PC-9 (cell line): ENCODE measurements around the gene EAF1. TPM values are rescaled to one million over a fixed set of nuclear protein-coding genes. Genes with fewer than 3 reads are reported as not detected.
"Not testable (repeated sequence)": the region's sequence is repeated elsewhere in the genome, so short reads cannot be mapped to it uniquely, and the experiment has no call there.

Experiments used
- BruUV-seq: library from RNA; stranded (reverse); fragments of 400-500 nt; replicated peaks from 2 replicates; lab custom pipeline; 2021; lab: Mats Ljungman, UMichigan
- CTCF ChIA-PET: fragments of 300-600 bp; sonication (Branson Sonifier 250); formaldehyde crosslinking; loops from one replicate; lab custom pipeline; 2022; ENCODE audit warnings: antibody characterized with exemption; lab: Charles Lee
- POLR2A ChIA-PET: fragments of 300-600 bp; sonication (Branson Sonifier 250); formaldehyde crosslinking; loops from one replicate; lab custom pipeline; 2022; ENCODE audit warnings: antibody characterized with exemption; ENCODE audit not compliant: unreplicated experiment; lab: Charles Lee
- DNase-seq, 2 experiments: peaks; one replicate each; pipeline versions ENCODE4 v3.0.0 to v3.0.0-alpha.2; 2015 to 2022; ENCODE audit warnings: mixed read lengths in 1 of 2
- H2AFZ ChIP-seq: fragments of 200-600 bp; sonication (generic); 2 replicates; pipeline ENCODE4 v1.8.1; 2017; ENCODE audit warnings: antibody characterized with exemption
- H3F3A ChIP-seq: fragments of 200-600 bp; sonication (generic); 2 replicates; pipeline ENCODE4 v1.8.1; 2017; ENCODE audit warnings: antibody characterized with exemption, mild to moderate bottlenecking, low read depth; ENCODE audit not compliant: insufficient read depth
- H3K27ac ChIP-seq: fragments of 200-600 bp; sonication (generic); 2 replicates; pipeline ENCODE4 v1.6.1; 2016; ENCODE audit warnings: mixed run types
- H3K27me3 ChIP-seq: fragments of 200-600 bp; sonication (generic); 2 replicates; pipeline ENCODE4 v1.6.1; 2016; ENCODE audit warnings: low read depth, mixed run types; ENCODE audit not compliant: insufficient read depth
- H3K36me3 ChIP-seq: fragments of 200-600 bp; sonication (generic); 2 replicates; pipeline ENCODE4 v1.6.1; 2016; ENCODE audit warnings: low read depth, mixed run types
- H3K4me1 ChIP-seq: fragments of 200-600 bp; sonication (generic); replicated peaks from 2 replicates; pipeline ENCODE4 v1.6.1; 2016; ENCODE audit warnings: mixed run types; ENCODE audit not compliant: insufficient read depth
- H3K4me2 ChIP-seq: fragments of 200-600 bp; sonication (generic); 2 replicates; pipeline ENCODE4 v1.6.1; 2017; ENCODE audit warnings: mixed run types
- H3K4me3 ChIP-seq: fragments of 200-600 bp; sonication (generic); 2 replicates; pipeline ENCODE4 v1.6.1; 2016; ENCODE audit warnings: mixed run types
- H3K79me2 ChIP-seq: fragments of 200-600 bp; sonication (generic); 2 replicates; pipeline ENCODE4 v1.6.1; 2017; ENCODE audit warnings: low read depth, mixed run types
- H3K9me2 ChIP-seq: fragments of 200-600 bp; sonication (generic); 2 replicates; pipeline ENCODE4 v1.8.1; 2017; ENCODE audit warnings: mild to moderate bottlenecking; ENCODE audit not compliant: insufficient read depth
- H3K9me3 ChIP-seq: fragments of 200-600 bp; sonication (generic); 2 replicates; pipeline ENCODE4 v1.8.1; 2016; ENCODE audit warnings: low read depth; ENCODE audit not compliant: insufficient read depth
- H4K20me1 ChIP-seq: fragments of 200-600 bp; sonication (generic); 2 replicates; pipeline ENCODE4 v1.8.1; 2017; ENCODE audit not compliant: insufficient read depth
- EZH2 ChIP-seq: fragments of 200-600 bp; sonication (generic); IDR thresholded peaks from 2 replicates; pipeline ENCODE4 v1.8.0; 2017; ENCODE audit warnings: antibody characterized with exemption, low read depth
- intact Hi-C: fragments of 100-400 bp; cut with micrococcal nuclease; formaldehyde crosslinking; loops from one replicate; pipeline ENCODE4 v1.10.0; 2022; ENCODE audit not compliant: unreplicated experiment
- total RNA-seq: library from RNA; stranded (reverse); gene quantifications from 2 replicates; pipeline ENCODE4 v1.2.3, GENCODE V29; 2021
- TF ChIP-seq, protein P1 (sequence below): fragments of 200-600 bp; sonication (generic); conservative IDR thresholded peaks from 2 replicates; pipeline ENCODE4 v1.6.1; 2017; ENCODE audit warnings: mixed run types, antibody characterized with exemption, mild to moderate bottlenecking, moderate library complexity

EAF1 gene
- total RNA-seq, 1 experiment from 2014 or later, result 16.4 TPM

DNA sequence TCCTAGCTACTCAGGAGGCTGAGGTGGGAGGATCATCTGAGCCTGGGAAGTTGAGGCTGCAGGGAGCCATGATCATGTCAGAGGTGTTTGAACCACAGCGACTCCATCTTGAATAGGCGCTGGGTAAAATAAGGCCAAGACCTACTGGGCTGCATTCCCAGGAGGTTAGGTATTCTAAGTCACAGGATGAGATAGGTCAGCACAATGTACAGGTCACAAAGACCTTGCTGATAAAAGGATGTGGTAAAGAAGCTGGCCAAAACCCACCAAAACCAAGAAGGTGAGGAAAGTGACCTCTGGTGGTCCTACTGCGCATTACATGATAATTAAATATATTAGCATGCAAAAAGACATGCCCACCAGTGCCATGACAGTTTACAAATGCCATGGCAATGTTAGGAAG, 28.7 kb upstream of the EAF1 start:
- H3K4me3 ChIP-seq, H3K9me2 ChIP-seq, DNase-seq, H3K79me2 ChIP-seq, intact Hi-C loops, H4K20me1 ChIP-seq, H3K9me3 ChIP-seq, POLR2A ChIA-PET, BruUV-seq, H2AFZ ChIP-seq, H3K4me1 ChIP-seq, H3K4me2 ChIP-seq, CTCF ChIA-PET, H3K36me3 ChIP-seq, H3K27me3 ChIP-seq, H3K27ac ChIP-seq, H3F3A ChIP-seq: not testable (repeated sequence)

DNA sequence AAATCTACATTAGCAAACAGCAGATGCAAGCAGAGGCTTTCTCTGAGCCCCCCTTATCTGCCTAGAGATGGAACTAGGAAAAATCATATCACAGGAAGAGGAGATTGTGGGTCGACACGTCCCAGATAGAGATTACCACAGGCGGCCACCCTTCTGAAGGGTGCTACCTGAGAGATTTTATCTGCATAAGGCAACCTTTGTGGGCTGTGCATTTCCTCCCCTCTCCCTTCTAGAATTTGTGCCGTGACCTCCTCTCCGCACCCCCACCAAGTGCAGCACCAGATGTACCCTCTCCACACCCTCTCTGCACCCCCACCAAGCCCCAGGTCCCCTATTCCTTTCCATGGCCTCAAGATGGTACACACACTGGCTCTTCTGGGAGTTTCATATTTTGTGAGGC, 27.4 kb upstream of the EAF1 start:
- intact Hi-C loops, result loop anchor here (10.0 kb wide), 2 partner anchors 285 to 475 kb away; no protein-coding TSS in a partner anchor
- Histone ChIP-seq H3K4me3 (no peak overlapping the region), H3F3A (no peaks in the 10 kb centered on the region), H3K9me3 (no peaks in the 10 kb centered on the region), H3K4me1 (peaks cover 8% of the 10 kb centered on the region; the same call in 1 of the 2 replicates), H2AFZ (no peak overlapping the region), H3K9me2 (no peaks in the 10 kb centered on the region), H3K79me2 (no peaks in the 10 kb centered on the region), H3K4me2 (no peak overlapping the region), H4K20me1 (no peaks in the 10 kb centered on the region), H3K27me3 (no peaks in the 10 kb centered on the region), H3K27ac (no peak overlapping the region), H3K36me3 (no peaks in the 10 kb centered on the region)
- no peak for DNase-seq
- BruUV-seq, result no TSS peak
- ChIA-PET POLR2A (no interaction called here), CTCF (interaction anchor here (0.6 kb wide), 1 partner anchor 724 kb away, joined by 3 read pairs; no protein-coding TSS in a partner anchor)
- TF ChIP-seq EZH2, result no peak
- TF ChIP-seq, protein P1, sequence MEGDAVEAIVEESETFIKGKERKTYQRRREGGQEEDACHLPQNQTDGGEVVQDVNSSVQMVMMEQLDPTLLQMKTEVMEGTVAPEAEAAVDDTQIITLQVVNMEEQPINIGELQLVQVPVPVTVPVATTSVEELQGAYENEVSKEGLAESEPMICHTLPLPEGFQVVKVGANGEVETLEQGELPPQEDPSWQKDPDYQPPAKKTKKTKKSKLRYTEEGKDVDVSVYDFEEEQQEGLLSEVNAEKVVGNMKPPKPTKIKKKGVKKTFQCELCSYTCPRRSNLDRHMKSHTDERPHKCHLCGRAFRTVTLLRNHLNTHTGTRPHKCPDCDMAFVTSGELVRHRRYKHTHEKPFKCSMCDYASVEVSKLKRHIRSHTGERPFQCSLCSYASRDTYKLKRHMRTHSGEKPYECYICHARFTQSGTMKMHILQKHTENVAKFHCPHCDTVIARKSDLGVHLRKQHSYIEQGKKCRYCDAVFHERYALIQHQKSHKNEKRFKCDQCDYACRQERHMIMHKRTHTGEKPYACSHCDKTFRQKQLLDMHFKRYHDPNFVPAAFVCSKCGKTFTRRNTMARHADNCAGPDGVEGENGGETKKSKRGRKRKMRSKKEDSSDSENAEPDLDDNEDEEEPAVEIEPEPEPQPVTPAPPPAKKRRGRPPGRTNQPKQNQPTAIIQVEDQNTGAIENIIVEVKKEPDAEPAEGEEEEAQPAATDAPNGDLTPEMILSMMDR, result no peak

DNA sequence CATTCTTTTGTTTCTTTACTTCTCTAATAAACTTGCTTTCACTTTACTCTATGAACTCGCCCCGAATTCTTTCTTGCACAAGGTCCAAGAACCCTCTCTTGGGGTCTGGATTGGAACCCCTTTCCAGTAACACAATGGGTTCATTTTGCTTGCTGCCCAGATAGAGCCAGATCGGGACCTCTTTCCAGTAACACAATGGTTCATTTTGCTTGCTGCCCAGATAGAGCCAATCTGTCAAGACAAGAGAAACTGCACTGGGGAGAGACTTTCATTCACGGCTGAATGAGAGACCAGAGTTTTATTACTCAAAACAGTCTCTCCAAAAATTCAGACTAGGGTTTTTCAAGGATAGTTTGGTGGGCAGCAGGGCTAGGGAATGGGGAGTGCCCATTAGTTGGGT, 25.5 kb upstream of the EAF1 start:
- Histone ChIP-seq H3K4me1 (peaks cover 8% of the 10 kb centered on the region; the same call in 1 of the 2 replicates), H3K9me2 (no peaks in the 10 kb centered on the region), H3F3A (no peaks in the 10 kb centered on the region), H3K9me3 (no peaks in the 10 kb centered on the region), H3K4me3 (no peak overlapping the region), H3K4me2 (no peak overlapping the region), H3K36me3 (no peaks in the 10 kb centered on the region), H2AFZ (no peak overlapping the region), H4K20me1 (no peaks in the 10 kb centered on the region), H3K27me3 (no peaks in the 10 kb centered on the region), H3K27ac (no peak overlapping the region), H3K79me2 (no peaks in the 10 kb centered on the region)
- intact Hi-C loops, result loop anchor here (10.0 kb wide), 2 partner anchors 287 to 477 kb away; no protein-coding TSS in a partner anchor
- no peak for DNase-seq
- TF ChIP-seq EZH2, result no peak
- TF ChIP-seq, protein P1, result no peak
- ChIA-PET CTCF (no interaction called here), POLR2A (no interaction called here)
- no TSS peak for BruUV-seq

DNA sequence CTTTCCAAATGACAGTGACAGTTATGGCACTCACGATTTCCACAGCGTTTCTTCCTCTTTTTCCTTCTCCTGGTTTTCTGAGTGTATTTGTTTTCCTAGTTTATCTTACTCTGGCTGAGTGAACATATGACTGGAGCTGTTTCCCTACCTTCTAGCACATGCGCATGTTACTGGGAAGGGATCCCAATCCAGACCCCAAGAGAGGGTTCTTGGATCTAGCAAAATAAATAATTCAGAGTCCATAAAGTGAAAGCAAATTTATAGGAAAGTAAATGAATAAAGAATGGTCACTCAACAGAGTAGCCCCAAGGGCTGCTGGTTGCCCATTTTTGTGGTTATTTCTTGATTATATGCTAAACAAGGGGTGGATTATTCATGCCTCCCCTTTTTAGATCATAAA, 23.9 kb upstream of the EAF1 start:
- no peaks in the 10 kb centered on the region for H3F3A ChIP-seq
- H3K27ac ChIP-seq, result no peak overlapping the region
- no peak overlapping the region for H3K4me3 ChIP-seq
- BruUV-seq, result no TSS peak
- H3K4me2 ChIP-seq, result no peak overlapping the region; the same call in 1 of the 2 replicates
- no peaks in the 10 kb centered on the region for H3K27me3 ChIP-seq
- ChIA-PET CTCF (no interaction called here), POLR2A (no interaction called here)
- TF ChIP-seq, protein P1, result no peak
- TF ChIP-seq EZH2, result no peak
- H3K36me3 ChIP-seq, result no peaks in the 10 kb centered on the region
- H4K20me1 ChIP-seq, result no peaks in the 10 kb centered on the region
- H2AFZ ChIP-seq, result no peak overlapping the region
- H3K9me2 ChIP-seq, result no peaks in the 10 kb centered on the region
- no peaks in the 10 kb centered on the region for H3K79me2 ChIP-seq
- intact Hi-C loops, result loop anchor here (10.0 kb wide), 2 partner anchors 289 to 479 kb away; no protein-coding TSS in a partner anchor
- DNase-seq, result no peak
- peaks cover 8% of the 10 kb centered on the region; the same call in 1 of the 2 replicates for H3K4me1 ChIP-seq
- no peaks in the 10 kb centered on the region for H3K9me3 ChIP-seq
